ENCODE results near the gene SORD.
A peak's percentile ranks its signal among the peaks of the same experiment; 100 is the strongest.
"Not testable (repeated sequence)": the region's sequence is repeated elsewhere in the genome, so short reads cannot be mapped to it uniquely, and the experiment has no call there.

The SORD gene

DNA sequence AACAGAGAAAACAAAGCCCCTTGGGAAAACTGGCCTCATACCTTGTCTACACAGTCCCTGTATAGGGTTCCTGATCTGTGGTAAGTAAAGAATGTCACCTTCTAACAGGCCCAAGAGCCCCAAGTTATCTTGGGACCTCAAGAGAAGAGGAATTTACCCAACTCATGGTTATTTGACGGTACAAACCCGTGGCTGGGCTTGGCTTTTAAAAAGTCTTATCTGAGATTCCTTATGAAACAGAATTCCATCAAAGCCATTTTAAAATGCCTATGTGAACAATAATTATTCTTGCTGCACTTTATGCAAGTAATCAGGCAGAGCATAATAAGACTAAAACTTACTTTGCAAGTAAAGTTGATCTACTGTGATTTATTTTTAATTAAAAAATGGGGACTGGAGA, 13.9 kb upstream of the SORD start:
- no peak for DNase-seq (ENCODE audit: low read depth)
- TF ChIP-seq CTCF (conservative IDR thresholded peaks at IDR 0.05; ENCODE audit: low read depth, low read length) = no peak

GRCh38 chr15:45015114-45015513, 7.9 kb upstream of the SORD start:
- DNase-seq (ENCODE audit: low read depth); H3K4me3 ChIP-seq (ENCODE audit: low read depth, low read length): not testable (repeated sequence)

More for the DNA sequence above, 13.9 kb upstream of the SORD start:
- H3K4me3 ChIP-seq (ENCODE audit: low read depth, low read length) = no peak overlapping the region

- DNase-seq (ENCODE audit: low read depth) = not testable (repeated sequence)
Observed at GRCh38 chr15:45020222-45020900, 2.6 kb upstream of the SORD start.

DNA sequence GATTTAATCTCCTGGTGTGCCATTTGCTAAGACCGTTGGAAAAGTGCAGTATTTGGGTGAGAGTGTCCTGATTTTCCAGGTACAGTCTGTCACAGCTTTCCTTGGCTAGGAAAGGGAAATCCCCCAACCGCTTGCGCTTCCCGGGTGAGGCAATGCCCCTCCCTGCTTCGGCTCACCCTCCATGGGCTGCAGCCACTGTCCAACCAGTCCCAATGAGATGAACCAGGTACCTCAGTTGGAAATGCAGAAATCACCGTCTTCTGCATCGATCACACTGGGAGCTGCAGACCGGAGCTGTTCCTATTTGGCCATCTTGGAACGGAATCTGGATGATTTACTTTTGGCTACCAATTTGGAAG, 2.1 kb upstream of the SORD start:
- DNase-seq (ENCODE audit: low read depth); H3K4me3 ChIP-seq (ENCODE audit: low read depth, low read length): not testable (repeated sequence)

More at GRCh38 chr15:45020222-45020900, 2.6 kb upstream of the SORD start:
- not testable (repeated sequence) for H3K4me3 ChIP-seq (ENCODE audit: low read depth, low read length)

DNA sequence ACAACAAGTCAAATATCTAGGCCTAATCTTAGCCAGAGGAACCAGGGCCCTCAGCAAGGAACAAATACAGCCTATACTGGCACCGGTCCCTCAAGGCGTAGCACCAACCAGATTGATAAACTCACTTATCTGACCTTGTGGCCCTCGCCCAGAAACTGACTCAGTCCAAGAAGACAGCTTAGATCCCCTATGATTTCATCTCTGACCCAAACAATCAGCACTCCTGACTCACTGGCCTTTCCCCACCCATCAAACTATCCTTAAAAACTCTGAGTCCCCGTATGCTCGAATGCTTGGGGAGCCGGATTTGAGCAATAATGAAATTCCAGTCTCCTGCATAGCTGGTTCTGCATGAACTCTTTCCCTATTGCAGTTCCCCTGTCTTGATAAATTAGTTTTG, 1.6 kb upstream of the SORD start:
- no peak for TF ChIP-seq CTCF (conservative IDR thresholded peaks at IDR 0.05; ENCODE audit: low read depth, low read length)
- no peak for DNase-seq (ENCODE audit: low read depth)
- H3K4me3 ChIP-seq (ENCODE audit: low read depth, low read length) = no peak overlapping the region

DNA sequence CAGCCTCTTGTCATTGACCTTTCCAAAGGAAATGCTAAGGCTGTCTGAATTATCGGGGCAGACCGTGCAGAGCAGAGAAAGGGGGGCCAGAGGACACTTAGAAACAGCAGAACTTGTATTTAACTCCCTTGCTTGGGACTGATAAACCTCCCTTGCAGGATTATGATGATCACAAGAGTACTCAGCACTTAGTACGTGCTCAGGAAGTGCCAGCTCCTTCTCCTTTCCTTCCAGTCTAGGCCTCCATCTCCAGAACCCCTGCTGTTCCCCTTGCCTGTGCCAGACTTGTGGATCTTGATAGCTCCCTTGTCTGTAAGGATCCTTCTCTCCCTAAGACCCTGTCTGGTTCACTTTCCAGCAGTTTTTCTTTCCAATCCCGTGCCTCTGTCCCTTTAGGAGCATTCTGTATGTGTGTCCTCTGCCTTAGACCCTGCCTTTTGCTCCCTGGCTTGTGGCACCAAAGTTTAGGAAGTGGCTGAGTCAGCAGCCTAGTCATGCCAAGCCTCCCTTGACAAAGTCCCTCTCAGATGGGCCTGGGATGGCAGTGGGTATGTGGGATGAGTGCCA, 747 bp downstream of the SORD start:
- peak; percentile 28 for DNase-seq (ENCODE audit: low read depth)
- peak overlapping the region; percentile 92 for H3K4me3 ChIP-seq (ENCODE audit: low read depth, low read length)
- TF ChIP-seq CTCF (conservative IDR thresholded peaks at IDR 0.05; ENCODE audit: low read depth, low read length) = no peak

DNA sequence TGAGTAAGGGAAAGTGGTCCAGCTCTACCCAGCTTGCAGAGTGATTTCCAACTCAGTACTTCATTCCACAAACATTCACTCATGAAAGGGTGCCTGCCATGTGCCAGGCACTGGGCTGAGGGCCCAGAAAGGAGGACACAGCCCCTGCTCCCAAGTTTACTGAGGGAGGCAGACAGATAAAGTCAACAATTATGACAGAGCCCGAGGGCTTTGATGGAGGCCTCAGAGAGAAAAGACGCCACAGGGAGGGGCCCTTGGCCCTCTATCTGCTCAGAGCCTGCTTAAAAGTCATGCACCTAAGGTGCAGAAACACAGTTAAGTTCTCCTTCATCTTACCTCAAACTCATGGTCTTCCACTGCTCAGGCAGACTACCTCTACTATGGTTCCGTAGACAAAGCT, 1.7 kb downstream of the SORD start:
- DNase-seq (ENCODE audit: low read depth); H3K4me3 ChIP-seq (ENCODE audit: low read depth, low read length): not testable (repeated sequence)

GRCh38 chr15:45025627-45026026, 2.6 kb downstream of the SORD start:
- H3K4me3 ChIP-seq (ENCODE audit: low read depth, low read length); DNase-seq (ENCODE audit: low read depth): not testable (repeated sequence)

GRCh38 chr15:45026651-45027190, 3.7 kb downstream of the SORD start:
- H3K4me3 ChIP-seq (ENCODE audit: low read depth, low read length) = no peak overlapping the region
- TF ChIP-seq CTCF (conservative IDR thresholded peaks at IDR 0.05; ENCODE audit: low read depth, low read length) = no peak
- DNase-seq (ENCODE audit: low read depth) = no peak

GRCh38 chr15:45027220-45027619, 4.2 kb downstream of the SORD start:
- DNase-seq (ENCODE audit: low read depth) = no peak
- no peak overlapping the region for H3K4me3 ChIP-seq (ENCODE audit: low read depth, low read length)
- TF ChIP-seq CTCF (conservative IDR thresholded peaks at IDR 0.05; ENCODE audit: low read depth, low read length) = no peak

Measured in choroid plexus epithelial cell (primary cell).